HG03095 (cell line): ENCODE results near the gene CNTN4.

Experiments used
- ATAC-seq: cut with Tn5 transposase; IDR thresholded peaks from one replicate; pipeline ENCODE4 v1.9.1; 2021; ENCODE audit warnings: moderate library complexity; ENCODE audit not compliant: unreplicated experiment

CNTN4 gene

GRCh38 chr3:2568929-2569328, 470.3 kb downstream of the CNTN4 start:
- ATAC-seq: no peak

- no peak for ATAC-seq
Measured at GRCh38 chr3:2577571-2577970, 478.9 kb downstream of the CNTN4 start.

GRCh38 chr3:2578560-2578959, 479.9 kb downstream of the CNTN4 start:
- no peak for ATAC-seq

- ATAC-seq: no peak
Measured at GRCh38 chr3:2579206-2579605, 480.5 kb downstream of the CNTN4 start.

GRCh38 chr3:2583046-2583445, 484.4 kb downstream of the CNTN4 start:
- ATAC-seq: no peak

- ATAC-seq: no peak
Measured at GRCh38 chr3:2589336-2589969, 490.8 kb downstream of the CNTN4 start.

- no peak for ATAC-seq
Measured at GRCh38 chr3:2595486-2595885, 496.8 kb downstream of the CNTN4 start.

- ATAC-seq: no peak
Measured at GRCh38 chr3:2597615-2598014, 498.9 kb downstream of the CNTN4 start.

GRCh38 chr3:2599471-2599870, 500.8 kb downstream of the CNTN4 start:
- ATAC-seq: no peak

GRCh38 chr3:2603692-2604289, 505.1 kb downstream of the CNTN4 start:
- no peak for ATAC-seq

GRCh38 chr3:2614578-2614977, 515.9 kb downstream of the CNTN4 start:
- ATAC-seq: no peak

- ATAC-seq: no peak
Measured at GRCh38 chr3:2615080-2615479, 516.4 kb downstream of the CNTN4 start.

GRCh38 chr3:2623436-2623835, 524.8 kb downstream of the CNTN4 start:
- ATAC-seq: no peak

GRCh38 chr3:2628117-2628516, 529.5 kb downstream of the CNTN4 start:
- no peak for ATAC-seq

GRCh38 chr3:2635511-2635910, 536.8 kb downstream of the CNTN4 start:
- no peak for ATAC-seq

- ATAC-seq: no peak
Measured at GRCh38 chr3:2643606-2644005, 544.9 kb downstream of the CNTN4 start.

GRCh38 chr3:2645001-2645400, 546.3 kb downstream of the CNTN4 start:
- no peak for ATAC-seq

- no peak for ATAC-seq
Measured at GRCh38 chr3:2650746-2651145, 552.1 kb downstream of the CNTN4 start.

GRCh38 chr3:2652386-2652785, 553.7 kb downstream of the CNTN4 start:
- ATAC-seq: no peak

GRCh38 chr3:2653706-2654105, 555.0 kb downstream of the CNTN4 start:
- no peak for ATAC-seq

GRCh38 chr3:2655229-2655701, 556.6 kb downstream of the CNTN4 start:
- ATAC-seq: no peak

- no peak for ATAC-seq
Measured at GRCh38 chr3:2656806-2657777, 558.4 kb downstream of the CNTN4 start.
